Measurements from ENCODE around the gene SEZ6.

The SEZ6 gene

DNA sequence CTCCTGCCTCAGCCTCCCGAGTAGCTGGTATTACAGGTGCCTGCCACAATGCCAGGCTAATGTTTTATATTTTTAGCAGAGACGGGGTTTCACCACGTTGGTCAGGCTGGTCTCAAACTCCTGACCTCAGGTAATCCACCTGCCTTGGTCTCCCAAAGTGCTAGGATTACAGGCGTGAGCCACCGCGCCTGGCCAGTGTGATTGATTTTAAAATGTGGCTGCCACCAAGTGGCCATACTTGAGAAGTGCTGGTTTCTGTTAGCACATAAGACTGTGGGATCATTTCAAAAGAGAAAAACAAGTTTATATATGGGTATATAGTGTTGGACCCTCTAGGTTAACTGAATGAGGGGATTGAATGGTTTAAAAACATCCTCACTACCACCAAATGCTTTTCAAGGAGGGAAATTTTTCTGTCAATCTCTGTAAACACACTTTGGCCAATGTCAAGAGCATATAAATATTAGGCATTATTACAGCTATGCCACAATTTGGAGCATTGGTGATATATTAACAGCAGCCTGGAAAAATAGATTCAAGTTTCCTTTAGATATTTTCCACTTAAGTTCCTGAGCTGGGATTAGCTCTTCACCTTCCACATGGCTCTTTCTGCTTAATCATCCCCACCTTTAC, 89.4 kb downstream of the SEZ6 start:
- H3K4me3 ChIP-seq (replicated peaks; ENCODE audit: low read depth, low read length), result no peak overlapping the region
- TF ChIP-seq, protein P1, sequence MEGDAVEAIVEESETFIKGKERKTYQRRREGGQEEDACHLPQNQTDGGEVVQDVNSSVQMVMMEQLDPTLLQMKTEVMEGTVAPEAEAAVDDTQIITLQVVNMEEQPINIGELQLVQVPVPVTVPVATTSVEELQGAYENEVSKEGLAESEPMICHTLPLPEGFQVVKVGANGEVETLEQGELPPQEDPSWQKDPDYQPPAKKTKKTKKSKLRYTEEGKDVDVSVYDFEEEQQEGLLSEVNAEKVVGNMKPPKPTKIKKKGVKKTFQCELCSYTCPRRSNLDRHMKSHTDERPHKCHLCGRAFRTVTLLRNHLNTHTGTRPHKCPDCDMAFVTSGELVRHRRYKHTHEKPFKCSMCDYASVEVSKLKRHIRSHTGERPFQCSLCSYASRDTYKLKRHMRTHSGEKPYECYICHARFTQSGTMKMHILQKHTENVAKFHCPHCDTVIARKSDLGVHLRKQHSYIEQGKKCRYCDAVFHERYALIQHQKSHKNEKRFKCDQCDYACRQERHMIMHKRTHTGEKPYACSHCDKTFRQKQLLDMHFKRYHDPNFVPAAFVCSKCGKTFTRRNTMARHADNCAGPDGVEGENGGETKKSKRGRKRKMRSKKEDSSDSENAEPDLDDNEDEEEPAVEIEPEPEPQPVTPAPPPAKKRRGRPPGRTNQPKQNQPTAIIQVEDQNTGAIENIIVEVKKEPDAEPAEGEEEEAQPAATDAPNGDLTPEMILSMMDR (IDR thresholded peaks at IDR 0.05; ENCODE audit: low read length, missing control alignments), result peak; percentile 62
- peak; percentile 64 for DNase-seq (ENCODE audit: low read depth)

DNA sequence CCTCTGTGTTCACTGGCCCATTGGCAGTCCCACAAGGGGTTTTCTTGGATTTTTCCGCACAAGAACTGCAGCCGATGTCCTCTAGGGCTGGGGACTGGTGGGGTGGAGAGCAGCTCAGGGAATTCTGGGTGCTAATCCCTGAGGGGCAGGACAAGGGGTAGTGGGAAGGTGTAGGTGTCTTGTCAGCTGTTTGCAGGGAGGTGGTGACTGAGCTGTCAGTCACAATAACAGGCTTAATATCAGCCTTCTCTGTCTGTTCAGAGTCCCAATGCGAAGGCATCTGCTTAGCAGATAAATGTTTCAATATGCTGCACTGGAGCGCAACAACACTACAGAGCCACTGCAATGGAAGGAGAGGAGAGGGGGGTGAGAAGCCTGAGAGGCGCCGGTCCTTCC, 92.9 kb downstream of the SEZ6 start:
- no peak overlapping the region for H3K4me3 ChIP-seq (replicated peaks; ENCODE audit: low read depth, low read length)
- TF ChIP-seq, protein P1 (IDR thresholded peaks at IDR 0.05; ENCODE audit: low read length, missing control alignments), result no peak
- no peak for DNase-seq (ENCODE audit: low read depth)

DNA sequence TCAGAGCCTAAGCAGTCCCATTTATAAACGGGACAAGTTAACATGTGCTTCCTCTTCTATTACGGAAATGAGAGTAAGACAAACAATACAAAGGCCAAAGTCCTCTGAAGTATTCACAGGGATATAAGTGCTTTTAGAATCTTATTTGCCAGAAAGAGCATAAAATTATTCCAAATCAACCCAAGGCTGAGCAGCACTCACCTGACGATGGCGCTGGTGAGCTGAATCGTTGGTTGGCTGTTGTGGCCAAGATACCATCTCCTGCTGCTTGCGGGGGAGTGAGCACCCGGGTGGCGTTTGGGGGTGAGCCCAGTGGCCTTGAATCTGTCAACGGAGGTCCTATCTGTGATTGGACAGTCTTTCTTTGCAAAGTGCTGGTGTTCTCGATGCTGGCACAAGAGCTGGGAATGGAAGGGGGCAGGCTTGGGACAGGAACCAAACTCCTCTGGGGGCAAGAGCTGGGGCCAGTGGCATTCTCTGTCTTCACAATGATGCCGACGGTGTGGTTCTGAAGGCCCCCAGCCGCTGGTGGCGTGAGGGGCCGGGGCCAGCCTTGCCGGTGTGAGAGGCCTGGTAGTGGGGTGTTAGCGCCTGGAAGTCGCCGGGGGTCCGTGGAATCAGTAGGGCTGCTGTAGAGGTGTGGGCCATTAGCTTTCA, 93.4 kb downstream of the SEZ6 start:
- no peak for DNase-seq (ENCODE audit: low read depth)
- TF ChIP-seq, protein P1 (IDR thresholded peaks at IDR 0.05; ENCODE audit: low read length, missing control alignments), result peak; percentile 32
- no peak overlapping the region for H3K4me3 ChIP-seq (replicated peaks; ENCODE audit: low read depth, low read length)

DNA sequence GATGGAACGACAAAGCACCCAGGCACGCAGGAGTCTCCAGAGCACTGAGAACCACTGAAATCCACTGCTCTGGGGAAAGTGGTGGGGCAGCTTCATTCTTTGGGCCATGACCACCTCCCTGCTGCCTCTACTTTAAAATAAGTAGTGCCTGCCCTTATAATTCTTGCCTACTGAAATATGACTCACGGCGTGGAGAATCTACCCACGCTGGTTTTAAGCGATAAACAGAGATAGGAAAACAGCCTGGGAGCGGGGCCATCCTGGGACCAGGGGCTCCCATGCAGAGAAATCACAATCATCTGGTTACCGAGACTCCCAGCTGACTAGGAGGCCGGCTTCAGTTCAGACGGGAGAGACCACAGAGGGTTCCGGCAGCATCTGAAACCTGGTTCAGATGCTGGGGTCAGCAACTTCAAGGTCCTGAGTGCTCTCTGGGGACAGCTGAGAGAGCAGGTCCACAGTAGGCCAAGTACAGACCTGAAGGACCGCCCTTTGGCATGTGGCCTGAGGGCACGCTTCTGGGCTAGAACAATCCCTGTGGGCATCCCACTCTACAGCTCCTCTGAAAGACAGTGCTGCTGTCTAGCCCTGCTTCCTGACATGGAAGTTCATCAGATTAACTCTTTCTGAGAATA, 94.3 kb downstream of the SEZ6 start:
- TF ChIP-seq, protein P1 (IDR thresholded peaks at IDR 0.05; ENCODE audit: low read length, missing control alignments), result no peak
- H3K4me3 ChIP-seq (replicated peaks; ENCODE audit: low read depth, low read length), result no peak overlapping the region
- DNase-seq (ENCODE audit: low read depth), result no peak

DNA sequence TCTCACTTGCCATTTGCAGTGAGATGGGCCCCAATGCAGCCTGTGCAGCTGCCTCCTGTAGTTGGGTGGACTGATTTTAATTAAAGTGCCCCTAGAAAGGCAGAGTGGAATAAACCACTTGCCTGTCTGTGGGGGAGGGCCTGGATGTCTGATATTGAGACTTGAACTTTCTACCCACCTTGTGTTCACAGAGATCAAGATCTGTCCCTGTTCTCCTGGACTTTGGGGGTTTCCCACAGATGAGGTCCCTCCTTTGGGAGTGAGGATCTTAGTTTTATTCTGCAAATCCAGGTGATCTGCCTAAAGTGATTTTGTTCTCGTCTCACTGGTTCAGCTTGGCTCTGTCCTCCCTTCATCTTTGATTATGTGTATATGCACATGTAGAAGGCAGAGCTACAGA, 95.3 kb downstream of the SEZ6 start:
- TF ChIP-seq, protein P1 (IDR thresholded peaks at IDR 0.05; ENCODE audit: low read length, missing control alignments), result no peak
- H3K4me3 ChIP-seq (replicated peaks; ENCODE audit: low read depth, low read length), result no peak overlapping the region
- no peak for DNase-seq (ENCODE audit: low read depth)

DNA sequence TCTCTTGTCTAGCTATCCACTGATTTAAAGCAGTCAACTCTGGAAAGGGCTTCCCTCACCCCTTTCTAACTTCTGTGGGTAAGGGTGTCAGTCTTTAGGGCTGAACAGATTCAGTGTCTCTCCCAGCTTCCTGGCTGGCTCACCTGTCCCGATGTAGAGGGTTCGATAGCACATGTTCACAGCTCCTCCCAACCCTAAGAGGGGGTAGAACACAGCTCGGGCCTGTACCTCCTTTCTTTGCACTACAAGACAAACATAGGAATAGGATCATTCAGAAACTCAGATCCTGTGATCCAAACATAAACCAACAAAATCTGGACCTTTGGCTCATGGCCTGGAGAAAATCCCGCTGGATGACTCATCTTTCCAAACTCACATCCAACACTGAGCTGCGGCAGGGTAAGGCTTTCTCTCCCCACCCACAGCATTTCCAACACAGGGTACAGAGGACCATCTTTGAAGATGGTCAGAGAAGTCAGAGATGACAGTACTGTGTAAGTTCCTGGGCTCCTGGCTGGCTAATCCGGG, 97.1 kb downstream of the SEZ6 start:
- H3K4me3 ChIP-seq (replicated peaks; ENCODE audit: low read depth, low read length), result no peak overlapping the region
- peak; percentile 73 for DNase-seq (ENCODE audit: low read depth)
- TF ChIP-seq, protein P1 (IDR thresholded peaks at IDR 0.05; ENCODE audit: low read length, missing control alignments), result no peak

Data from fibroblast of pulmonary artery (primary cell).